Stimulated activated CD8-positive, alpha-beta memory T cell treated with anti-CD3 and anti-CD28 coated beads, Interleukin-7, amount 100 ng/mL, for 24 hours (primary cell): ENCODE measurements around the gene CHAC1.
"Not testable (repeated sequence)": the region's sequence is repeated elsewhere in the genome, so short reads cannot be mapped to it uniquely, and the experiment has no call there.

Experiments
- DNase-seq: peaks from one replicate; pipeline ENCODE4 v3.0.0-alpha.2; 2020; ENCODE audit warnings: low read depth

Gene CHAC1

DNA sequence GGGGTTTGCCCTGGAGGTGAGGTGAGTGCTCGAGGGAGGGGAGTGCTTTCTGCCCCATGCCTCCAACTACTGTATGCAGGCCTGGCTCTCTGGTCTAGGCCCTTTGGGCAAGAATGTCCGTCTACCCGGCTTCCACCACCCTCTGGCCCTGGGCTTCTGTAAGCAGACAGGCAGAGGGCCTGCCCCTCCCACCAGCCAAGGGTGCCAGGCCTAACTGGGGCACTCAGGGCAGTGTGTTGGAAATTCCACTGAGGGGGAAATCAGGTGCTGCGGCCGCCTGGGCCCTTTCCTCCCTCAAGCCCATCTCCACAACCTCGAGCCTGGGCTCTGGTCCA lies 14.8 kb upstream of the CHAC1 start:
- DNase-seq: no peak

DNA sequence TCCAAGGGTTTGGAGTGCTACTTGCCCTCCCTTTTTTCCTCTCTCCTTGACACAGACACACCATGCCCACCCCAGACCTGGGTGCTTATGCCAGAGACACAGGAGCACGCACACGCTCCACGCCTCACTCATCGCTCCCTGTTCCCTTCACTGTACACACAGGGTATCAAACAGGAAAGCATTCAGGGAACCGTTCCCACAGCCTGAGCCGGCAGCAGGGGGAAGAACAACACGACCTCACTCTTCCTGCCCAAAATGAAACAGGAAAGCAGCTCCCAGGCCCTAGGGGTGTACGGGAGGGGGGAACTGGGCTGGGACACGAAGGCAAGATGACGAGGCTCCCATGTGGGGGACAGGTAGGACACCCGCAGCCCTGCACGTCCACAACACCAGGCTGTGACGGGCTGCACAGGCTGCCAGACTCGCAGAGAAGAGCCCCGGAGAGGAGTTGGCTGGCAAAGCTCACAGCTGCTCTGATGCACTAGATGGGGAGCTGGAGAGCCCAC lies 12.9 kb upstream of the CHAC1 start:
- no peak for DNase-seq

DNA sequence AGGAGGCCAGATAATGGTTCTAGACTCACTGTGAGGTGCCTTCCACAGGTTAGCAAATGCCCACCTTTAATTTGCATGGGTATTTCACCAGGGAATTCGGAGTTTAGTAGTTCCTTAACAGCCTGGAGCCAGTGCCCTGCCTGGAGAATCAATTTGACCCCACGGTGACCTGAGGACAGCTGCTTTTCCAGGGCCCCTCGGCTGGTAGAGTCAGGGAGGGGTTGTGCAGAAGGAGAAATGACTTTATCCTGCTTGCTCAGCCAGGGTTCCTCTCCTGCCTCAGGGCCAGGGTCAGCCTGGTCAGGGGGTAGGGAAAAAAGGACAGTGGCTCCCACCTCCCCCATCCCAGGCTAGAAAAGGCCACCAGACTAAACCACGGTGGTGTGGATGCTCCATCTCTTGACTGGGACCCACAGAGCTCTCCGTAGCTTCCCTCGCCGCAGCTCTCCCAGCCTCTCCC lies 12.2 kb upstream of the CHAC1 start:
- DNase-seq: no peak

DNA sequence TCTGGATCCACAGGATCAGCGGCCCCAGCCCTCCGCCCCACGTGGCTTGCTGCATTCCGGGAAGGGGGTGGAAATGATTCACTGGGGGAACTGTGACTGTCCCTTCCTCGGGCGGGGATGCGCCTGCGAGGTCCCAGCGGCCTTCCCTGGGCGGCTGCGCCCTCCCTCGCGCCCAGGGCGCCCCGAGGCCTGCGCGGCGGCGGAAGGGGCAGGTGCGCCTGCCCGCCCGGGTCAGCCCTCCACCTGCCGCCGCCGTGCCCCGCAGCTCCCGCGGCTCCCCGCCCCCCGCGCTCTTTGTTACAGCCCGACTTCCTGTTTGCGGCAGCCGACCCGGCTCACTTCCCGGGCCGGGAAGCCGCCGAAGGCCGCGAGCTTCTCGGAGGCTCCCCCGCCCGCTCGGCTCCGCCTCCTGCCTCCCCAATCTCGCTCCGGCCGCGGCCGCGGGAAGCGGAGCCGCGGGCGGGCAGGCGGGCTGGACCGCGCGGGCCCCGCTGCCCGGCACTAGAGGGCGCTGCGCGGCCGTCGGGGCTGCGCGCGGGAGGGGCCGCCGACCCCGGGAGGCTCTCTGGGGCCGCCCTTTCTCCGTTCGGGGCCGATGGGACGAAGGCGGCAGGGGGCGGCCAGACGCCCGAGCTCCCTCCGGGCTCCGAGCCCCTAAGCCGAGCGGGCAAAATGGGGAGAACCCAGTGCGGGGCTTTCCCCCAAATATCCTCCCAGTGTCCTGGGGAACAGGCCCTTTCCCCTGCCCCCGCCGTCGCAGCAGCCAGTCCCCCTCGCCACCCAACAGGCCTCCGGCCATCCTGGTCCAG lies 11.5 kb upstream of the CHAC1 start:
- DNase-seq: peak; percentile 34

DNA sequence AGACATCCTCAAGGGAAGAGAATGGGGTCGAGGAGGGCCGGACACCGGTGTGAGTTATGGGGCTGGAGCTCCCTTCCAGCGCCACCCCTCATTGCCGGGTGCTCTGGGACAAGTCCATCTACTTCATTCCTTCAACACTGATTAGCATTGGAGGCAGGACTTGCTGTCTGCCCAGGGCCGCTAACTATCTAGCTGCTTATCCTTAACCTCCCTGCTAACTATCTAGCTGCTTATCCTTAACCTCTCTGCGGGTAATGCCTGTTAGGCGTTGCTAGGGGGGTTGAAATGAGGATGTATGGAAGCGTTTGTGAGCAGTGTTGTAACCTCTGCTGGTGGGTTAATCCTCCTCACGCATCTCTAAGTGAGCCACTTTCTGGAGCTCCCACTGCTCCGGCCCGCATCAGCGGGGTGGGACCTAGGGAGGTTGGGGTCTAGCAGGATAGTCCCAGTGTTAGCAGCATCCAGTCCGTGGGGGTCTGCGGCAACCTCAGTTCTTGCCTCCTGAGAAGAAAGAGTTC lies 10.9 kb upstream of the CHAC1 start:
- no peak for DNase-seq

DNA sequence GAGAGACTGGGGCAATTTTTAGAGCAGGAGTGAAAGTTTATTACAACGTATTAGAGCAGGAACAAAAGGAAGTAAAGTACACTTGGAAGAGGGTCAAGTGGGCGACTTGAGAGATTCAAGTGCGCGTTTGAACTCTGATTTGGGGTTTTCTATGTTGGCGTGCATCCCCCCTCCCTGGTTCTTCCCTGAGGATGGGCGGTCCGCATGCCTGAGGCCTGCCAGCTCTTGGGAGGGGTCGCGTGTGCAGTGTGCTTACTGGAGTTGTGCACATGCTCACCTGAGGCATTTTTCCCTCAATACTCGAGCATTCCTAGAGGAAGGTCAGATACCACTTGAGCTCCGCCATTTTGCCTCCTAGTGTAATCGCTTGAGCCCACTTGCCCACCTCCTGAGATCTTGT lies 10.4 kb upstream of the CHAC1 start:
- no peak for DNase-seq

DNA sequence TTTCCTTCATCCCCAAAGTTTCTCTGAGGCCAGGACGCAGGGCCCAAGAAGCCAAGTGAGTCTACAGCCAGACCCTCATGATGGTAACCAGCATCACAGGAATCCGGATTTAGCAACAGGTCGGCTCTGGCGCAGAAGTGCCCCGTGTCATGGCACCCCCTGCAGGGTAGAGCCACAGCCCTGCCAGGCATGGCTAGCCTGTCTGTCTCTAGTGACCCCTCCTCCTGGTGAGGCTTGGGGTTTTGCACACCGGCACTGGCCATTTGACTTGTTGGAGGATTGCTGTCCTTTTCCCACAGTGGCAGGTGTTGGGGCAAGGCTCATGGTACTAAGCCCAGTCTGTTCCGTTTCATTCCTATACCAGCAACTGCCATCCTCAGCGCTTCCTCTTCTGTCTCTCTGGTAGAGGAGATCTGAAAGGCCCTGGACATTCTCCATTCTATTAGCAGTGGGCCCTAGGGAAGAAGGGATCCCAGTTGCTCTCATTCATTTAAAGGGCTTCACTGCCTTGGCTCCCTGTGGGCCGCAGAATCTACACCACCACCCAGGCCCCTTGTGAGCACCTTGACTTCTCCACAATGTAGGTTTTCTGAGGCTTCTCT lies 9.4 kb upstream of the CHAC1 start:
- DNase-seq: no peak

DNA sequence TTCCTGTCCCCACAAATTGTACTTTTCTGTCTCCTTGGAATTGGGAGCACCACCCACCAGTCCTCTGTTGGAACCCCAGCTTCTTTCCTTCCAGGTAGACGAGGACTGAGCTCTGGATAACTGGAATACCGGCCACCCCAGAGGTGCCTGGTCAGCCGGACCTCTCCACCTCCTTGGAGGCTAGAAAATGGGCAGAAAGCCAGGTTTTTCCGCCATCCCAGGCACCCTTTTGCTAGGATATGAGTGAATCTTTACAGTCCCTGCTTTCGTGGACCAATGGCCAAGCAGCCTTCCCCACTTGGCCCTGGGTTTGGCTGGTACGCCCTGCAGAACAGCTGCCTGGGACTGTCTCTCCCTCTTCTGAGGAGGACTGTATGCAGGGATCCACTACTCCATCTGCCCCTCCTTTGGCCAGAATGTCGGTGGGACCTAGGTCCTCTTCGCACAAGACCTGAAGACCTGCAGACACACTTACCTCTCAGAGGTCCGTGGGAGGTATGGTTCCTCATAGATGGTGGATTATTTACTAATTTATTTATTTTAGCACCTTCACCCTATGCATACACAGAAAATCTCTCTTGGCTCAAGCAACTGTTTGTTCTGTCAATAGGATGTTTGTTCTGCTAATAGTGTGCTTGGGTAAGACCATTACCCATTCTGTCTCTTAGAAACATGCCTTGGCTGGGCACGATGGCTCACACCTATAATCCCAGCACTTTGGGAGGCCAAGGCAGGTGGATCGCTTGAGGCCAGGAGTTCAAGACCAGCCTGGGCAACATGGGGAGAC lies 8.6 kb upstream of the CHAC1 start:
- DNase-seq: no peak

DNA sequence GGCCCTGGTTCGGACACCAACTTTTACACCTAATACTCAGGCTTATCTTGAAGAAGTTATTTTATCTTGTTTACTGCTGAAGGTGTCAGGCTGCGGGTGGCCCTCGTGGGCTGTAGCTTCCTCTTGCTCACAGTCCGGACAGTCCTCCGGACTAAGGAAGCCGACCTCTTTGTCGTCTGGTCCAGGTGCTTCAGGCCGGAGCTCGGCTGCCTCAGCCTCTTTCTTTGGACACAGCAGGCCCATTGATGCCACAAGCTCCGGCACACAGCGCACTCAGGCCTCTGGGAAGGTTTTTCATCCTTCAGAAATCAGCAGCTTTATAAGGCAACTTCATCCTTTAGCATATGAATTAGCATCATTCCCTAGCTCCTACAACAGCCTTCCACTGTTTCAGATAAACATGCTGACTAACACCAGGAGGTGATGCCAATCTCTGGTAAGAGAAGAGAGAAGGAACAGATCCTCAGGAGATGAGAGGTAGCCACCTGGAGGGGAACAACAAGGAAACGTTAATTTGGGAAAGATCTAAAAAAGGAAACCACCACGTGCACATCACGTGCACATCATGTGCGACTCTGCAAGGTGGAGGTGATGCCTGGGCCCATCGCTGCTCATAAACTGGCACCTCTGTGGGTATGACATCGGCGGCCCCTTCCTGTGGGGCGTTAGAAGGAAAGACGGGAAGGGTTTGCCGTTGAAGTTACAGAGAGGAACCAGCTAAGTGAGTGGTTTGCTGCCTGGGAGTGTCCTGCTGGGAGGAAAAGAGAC lies 4.4 kb upstream of the CHAC1 start:
- DNase-seq: no peak

DNA sequence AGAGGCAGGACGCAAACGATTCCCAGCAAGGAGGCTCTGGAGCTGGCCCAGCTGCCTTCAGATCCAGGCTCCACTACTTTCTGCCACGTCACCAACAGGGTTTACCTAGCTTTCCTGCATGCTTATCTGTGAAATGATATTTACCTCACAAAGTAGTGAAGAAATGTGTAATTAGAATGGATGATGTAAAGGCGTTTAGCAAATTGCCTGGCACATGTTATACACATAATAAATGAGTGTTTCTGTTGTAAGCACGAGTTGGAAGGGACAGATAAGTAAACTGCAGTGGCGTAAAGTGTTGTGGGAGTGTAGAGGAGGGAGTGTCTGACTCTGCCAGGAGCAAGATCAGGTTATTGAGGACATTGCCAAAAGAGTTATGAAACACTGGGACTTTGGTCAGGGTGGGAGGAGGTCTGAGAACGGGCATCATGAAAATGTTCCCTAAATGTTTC lies 3.5 kb upstream of the CHAC1 start:
- no peak for DNase-seq

DNA sequence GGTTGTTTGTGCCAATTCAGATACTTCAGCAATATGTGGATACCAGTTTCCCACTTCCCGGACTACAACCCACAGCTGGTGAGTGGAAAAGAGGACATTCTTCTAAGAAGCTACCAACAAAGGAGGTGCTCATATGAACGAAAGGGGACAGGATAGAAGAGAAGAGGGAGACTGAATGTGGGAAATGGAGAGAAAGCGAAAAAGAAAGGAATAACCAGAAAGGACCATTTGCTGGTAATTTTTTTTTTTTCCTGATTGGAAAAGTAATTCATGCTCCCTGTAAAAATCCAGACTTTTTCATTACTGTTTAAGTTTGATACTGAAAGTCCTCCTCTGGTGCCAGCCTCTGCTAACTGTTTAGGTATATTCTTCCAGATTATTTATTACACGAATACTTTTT lies 1.5 kb upstream of the CHAC1 start:
- no peak for DNase-seq

DNA sequence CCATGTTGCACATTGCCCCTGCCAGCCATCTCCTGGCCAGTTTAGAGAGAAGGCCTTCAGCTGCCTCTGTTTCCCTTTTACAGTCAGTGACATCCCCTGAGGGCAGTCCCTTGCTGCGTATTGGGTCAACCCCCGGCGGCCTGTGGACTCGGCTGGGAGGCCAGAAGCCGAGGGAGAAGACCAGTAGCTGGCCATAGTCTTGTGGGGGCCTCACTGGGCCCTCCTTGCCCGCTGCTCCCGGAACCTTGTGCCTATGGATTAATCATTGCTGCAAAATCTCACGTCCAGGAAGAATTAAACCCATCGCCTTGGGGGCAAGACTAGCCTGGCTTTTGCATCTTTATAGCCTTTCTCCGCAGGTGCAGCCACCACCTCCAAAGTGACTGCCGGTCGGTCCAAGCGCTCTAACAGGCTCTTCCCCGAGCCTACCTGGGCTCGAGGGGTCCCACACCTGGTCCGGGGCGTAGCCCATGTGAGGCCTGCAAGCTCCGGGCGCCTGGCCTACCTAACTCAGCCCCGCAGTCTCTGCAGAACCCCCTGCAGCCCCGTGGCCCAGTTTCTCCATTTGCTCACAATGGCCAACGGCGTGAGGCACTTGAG lies 870 bp upstream of the CHAC1 start:
- no peak for DNase-seq

DNA sequence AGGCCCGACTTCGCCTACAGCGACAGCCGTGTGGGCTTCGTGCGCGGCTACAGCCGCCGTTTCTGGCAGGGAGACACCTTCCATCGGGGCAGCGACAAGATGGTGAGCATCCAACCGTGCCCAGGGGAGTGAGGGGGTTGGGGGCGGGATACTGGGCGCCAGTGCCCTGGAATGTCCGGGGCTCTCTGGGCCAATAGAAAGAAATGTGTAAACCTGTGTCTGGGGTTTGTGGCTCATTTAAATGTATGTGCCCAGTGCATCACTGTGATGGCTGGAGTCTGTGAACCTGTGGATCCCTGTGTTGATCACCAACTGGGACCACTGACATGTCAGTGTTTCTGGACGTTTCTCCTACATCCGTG lies 423 bp downstream of the CHAC1 start:
- no peak for DNase-seq

DNA sequence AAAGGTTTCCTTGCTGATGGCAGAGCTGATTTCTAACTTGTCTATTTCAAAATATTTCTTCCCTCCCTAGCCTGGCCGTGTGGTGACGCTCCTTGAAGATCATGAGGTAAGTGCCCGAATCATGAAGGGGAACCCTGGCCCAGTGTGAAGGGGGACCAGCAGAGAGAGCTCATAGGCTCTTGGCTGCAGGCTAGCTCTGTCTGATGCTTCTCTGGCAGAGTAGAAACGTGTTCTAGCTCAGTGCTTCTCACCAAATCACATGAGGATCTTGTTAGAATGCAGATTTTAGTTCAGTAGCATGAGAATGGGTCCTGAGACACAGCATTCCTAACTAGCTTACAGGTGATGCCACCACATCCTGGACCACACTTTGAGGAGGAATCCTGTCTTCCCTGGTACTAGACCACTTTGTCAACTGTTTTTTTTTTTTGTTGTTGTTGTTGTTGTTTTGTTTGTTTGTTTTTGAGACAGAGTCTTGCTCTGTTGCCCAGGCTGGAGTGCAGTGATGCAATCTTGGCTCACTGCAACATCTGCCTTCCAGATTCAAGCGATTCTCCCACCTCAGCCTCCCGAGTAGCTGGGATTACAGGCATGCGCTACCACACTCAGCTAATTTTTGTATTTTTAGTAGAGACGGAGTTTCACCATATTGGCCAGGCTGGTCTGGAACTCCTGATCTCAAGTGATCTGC lies 1.0 kb downstream of the CHAC1 start:
- not testable (repeated sequence) for DNase-seq

DNA sequence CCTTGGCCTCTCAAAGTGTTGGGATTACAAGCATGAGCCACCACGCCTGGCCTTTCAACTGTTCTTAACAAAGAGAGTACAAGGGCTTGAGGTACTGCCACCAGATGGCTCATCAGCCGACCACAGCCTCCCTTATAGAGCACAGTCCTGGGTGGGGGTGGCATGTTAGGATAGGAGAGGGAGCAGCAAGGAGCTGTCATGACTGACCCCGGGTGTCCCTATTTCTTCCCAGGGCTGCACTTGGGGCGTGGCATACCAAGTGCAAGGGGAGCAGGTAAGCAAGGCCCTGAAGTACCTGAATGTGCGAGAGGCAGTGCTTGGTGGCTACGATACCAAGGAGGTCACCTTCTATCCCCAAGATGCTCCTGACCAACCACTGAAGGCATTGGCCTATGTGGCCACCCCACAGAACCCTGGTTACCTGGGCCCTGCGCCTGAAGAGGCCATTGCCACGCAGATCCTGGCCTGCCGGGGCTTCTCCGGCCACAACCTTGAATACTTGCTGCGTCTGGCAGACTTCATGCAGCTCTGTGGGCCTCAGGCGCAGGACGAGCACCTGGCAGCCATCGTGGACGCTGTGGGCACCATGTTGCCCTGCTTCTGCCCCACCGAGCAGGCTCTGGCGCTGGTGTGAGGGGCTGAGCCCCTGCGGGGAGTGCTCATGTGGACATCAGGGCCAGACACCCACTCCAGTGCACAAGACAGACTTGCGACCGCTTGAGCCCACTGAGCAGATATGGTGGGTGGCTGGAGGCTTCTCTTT lies 2.1 kb downstream of the CHAC1 start:
- no peak for DNase-seq

DNA sequence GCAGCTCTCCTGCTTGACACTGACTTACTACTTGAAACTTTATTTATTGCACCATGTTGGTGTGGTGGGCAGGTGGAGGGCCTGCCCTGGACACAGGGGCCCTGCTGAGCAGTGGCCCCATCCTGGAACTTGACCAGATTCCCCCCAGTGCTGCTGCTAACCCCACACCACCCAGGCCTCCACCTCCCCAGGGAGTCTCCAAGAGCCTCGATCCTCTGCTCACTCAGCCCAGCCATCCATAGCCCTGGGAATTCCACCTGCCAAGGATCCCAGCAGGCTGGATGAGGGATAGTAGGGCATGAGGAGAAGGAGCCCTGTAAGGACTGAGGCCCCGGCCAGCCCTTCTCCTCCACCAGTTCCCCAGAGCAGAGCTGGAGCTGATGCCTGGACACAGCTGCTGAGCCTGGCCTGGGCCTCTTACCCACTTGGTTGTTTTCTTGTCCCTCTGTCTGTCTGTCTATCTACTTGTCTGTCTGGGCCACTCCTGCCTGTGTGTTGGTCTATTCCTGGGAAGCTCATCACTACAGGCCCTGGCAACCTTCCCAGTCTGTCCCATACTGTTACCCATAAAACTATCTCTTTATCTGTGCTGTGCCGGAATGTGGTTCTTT lies 2.8 kb downstream of the CHAC1 start:
- no peak for DNase-seq

DNA sequence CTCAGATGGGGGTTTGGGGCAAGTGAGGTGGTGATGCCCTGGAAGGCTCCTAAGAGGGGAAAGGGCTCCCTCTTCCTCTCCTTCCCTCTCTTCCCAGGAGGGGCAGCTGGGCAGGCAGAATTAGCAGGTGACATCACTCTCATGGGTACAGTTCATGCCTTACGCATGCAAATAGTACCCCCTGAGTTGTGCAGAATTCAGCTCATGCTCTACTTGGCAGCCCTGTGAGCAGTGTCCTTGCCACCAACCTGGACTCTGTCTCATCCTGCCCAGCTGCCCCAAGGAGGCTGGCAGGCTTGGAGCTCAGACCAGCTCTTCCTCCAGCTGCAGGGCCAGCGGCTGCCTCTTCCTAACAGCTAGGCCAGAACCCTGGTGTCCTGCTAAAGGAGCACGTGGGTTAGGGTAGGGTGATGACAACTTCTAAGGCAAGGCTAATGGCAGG lies 3.3 kb downstream of the CHAC1 start:
- DNase-seq: no peak

DNA sequence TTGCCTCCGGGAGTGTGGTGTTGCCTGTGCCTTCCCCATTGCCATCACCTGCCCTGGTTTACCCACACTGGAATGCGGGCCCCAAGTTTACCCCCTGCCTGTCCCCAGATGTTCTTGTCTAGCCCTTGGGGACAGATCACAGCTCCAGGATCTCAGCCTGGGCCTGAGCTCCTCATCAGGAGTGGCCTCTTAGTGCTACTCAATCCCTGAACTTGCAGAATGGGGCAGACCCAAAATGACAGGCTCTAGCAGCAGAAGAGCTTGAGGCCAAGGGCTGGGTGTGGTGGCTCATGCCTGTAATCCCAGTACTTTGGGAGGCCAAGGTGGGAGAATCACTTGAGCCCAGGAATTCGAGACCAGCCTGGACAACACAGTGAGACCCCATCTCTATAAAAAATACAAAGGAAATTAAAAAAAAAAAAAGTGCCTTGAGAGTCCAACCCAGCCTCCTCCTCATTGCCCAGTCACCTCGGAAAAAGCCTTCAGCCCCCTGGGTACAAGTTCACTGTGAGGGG lies 3.8 kb downstream of the CHAC1 start:
- no peak for DNase-seq

DNA sequence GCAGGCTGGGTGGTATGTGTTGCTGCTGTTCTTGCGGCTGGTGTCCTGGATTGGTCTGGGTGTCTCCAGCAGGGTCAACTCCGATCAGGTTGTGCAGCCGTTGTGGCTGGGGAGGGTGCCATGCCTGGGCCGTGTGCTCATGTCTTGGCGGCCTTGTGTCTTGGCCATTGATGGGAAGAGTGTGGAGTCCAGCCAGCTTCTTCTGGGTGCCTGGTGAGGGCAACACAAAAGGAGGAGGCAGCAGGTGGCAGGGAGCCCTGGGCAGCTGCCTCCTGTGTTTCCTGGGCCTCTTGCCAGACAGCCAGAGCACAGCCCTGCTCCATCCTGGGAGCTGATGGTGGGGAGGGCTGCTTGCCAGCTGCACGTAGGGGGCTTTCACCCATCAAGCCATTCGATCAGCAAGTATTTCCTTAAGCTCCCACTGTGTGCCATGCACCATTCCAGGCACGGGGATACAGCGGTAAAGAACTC lies 4.3 kb downstream of the CHAC1 start:
- DNase-seq: no peak
